WTC11 (cell line): ENCODE data around the gene RAP1GDS1.

ENCODE experiments used
- CREB1 ChIP-seq: sonication (generic); formaldehyde crosslinking; IDR thresholded peaks from 2 replicates; pipeline ENCODE4 v1.8.0; 2023; ENCODE audit warnings: mild to moderate bottlenecking, missing genetic modification reagents
- MXD4 ChIP-seq: fragments of 250-450 bp; sonication (Bioruptor Pico); IDR thresholded peaks from 2 replicates; pipeline ENCODE4 v1.8.0; 2021; ENCODE audit warnings: mild to moderate bottlenecking, moderate library complexity, borderline replicate concordance
- NFE2L1 ChIP-seq: sonication (generic); formaldehyde crosslinking; IDR thresholded peaks from 2 replicates; pipeline ENCODE4 v1.8.1; 2023; ENCODE audit warnings: missing genetic modification reagents
- NFYB ChIP-seq: sonication (generic); formaldehyde crosslinking; conservative IDR thresholded peaks from 2 replicates; pipeline ENCODE4 v1.8.0; 2022; ENCODE audit warnings: low read depth, missing genetic modification reagents
- ZBTB21 ChIP-seq: sonication (generic); formaldehyde crosslinking; IDR thresholded peaks from 2 replicates; pipeline ENCODE4 v1.8.1; 2023; ENCODE audit warnings: mild to moderate bottlenecking, missing genetic modification reagents, borderline replicate concordance
- ZNF138 ChIP-seq: sonication (generic); formaldehyde crosslinking; conservative IDR thresholded peaks from 2 replicates; pipeline ENCODE4 v1.8.1; 2022; ENCODE audit warnings: mild to moderate bottlenecking, moderate library complexity, missing genetic modification reagents
- TF ChIP-seq, protein P1 (sequence below): fragments of 200-600 bp; IDR thresholded peaks from 2 replicates; pipeline ENCODE4 v1.8.0; 2022; ENCODE audit warnings: antibody characterized with exemption

DNA sequence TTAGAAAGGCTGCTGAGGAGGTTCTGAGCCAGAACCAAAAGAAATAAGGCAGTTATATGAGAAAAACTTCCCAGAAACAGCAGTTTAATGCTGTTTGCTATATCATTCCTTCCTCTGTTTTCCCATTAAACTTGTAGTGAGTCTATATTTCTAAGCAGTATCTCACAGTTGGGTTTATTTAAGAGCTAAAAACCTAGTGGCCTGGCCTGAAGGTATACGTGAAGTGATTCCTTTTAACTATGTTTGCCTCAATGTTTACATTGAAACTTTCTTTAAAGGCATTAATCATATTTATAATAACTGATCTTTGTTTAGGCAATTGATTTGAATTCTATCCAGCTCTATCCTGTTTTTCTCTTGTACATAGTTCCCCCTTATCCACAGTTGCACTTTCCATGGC is 19.1 kb upstream of the RAP1GDS1 start:
- TF ChIP-seq, protein P1, sequence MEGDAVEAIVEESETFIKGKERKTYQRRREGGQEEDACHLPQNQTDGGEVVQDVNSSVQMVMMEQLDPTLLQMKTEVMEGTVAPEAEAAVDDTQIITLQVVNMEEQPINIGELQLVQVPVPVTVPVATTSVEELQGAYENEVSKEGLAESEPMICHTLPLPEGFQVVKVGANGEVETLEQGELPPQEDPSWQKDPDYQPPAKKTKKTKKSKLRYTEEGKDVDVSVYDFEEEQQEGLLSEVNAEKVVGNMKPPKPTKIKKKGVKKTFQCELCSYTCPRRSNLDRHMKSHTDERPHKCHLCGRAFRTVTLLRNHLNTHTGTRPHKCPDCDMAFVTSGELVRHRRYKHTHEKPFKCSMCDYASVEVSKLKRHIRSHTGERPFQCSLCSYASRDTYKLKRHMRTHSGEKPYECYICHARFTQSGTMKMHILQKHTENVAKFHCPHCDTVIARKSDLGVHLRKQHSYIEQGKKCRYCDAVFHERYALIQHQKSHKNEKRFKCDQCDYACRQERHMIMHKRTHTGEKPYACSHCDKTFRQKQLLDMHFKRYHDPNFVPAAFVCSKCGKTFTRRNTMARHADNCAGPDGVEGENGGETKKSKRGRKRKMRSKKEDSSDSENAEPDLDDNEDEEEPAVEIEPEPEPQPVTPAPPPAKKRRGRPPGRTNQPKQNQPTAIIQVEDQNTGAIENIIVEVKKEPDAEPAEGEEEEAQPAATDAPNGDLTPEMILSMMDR, result no peak
- no peak for TF ChIP-seq MXD4 (CRISPR knock-in tag)
- TF ChIP-seq NFYB (CRISPR knock-in tag), result no peak
- no peak for TF ChIP-seq CREB1 (CRISPR knock-in tag)
- TF ChIP-seq NFE2L1 (CRISPR knock-in tag), result no peak
- no peak for TF ChIP-seq ZNF138 (CRISPR knock-in tag)
- no peak for TF ChIP-seq ZBTB21 (CRISPR knock-in tag)
